Measurements from ENCODE around the gene RAB15. TPM values are rescaled to one million over a fixed set of nuclear protein-coding genes. Genes with fewer than 3 reads are reported as not detected.
A peak's percentile ranks its signal among the peaks of the same experiment; 100 is the strongest.

Gene RAB15
- total and polyA plus RNA-seq, 8 donors = 1.2 to 20.3 (median 11.5) TPM

DNA sequence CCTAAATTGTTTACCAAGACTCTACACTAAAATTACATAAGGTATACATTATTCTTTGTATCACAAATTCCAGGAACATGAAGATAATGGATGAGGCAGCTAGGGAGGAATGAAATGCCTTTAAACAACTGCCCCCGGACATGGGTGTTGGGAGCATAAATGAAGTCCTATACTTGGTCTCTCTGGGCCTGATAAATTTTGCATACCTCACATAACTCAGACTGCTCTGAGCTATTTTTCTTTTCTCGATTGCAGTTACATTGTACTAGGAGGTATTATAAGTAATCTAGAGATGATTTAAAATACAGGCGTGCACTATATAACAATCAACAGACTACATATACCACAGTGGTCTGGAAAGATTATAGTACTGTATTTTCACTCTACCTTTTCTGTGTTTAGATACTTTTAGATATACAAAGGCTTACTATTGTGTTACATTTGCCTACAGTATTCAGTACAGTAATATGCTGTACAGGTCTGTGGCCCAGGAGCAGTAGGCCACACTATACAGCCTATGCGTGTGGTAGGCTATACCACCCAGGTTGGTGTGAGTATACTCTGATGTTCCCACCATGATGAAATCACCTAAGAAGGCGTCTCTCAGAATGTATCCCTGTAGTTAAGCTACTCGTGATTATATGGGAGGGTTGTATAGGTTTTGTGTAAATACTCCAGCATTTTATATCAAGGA lies 28.9 kb upstream of the RAB15 start:
- 80 to 92% (median 88%) methylated on average over 6 of the region's 6 CpGs for WGBS, 5 donors

GRCh38 chr14:64998455-64998931 lies 26.4 kb upstream of the RAB15 start:
- Histone ChIP-seq H3K4me3 (no peak overlapping the region), H3K27ac (no peak overlapping the region), H3K27me3 (no peaks in the 10 kb centered on the region), H3K4me1 (peaks cover 0 to 18% (median 0%) of the 10 kb centered on the region in 4 donors), H3K36me3 (no peaks in the 10 kb centered on the region), H3K9me3 (no peaks in the 10 kb centered on the region)
- TF ChIP-seq CTCF (IDR thresholded peaks at IDR 0.05) (no peak), POLR2A (IDR thresholded peaks at IDR 0.05) (no peak), EP300 (IDR thresholded peaks at IDR 0.05) (no peak), POLR2AphosphoS5 (IDR thresholded peaks at IDR 0.05) (no peak)
- DNase-seq = no peak
- intact Hi-C loops (cut with DNase I; ENCODE audit: low total_unique reads) = no loop called here

More for the DNA sequence above, 28.9 kb upstream of the RAB15 start:
- Histone ChIP-seq H3K9me3 (no peaks in the 10 kb centered on the region), H3K4me3 (no peak overlapping the region), H3K36me3 (peaks cover 0 to 15% (median 8%) of the 10 kb centered on the region in 4 donors), H3K4me1 (peaks cover 0 to 7% (median 0%) of the 10 kb centered on the region in 4 donors), H3K27me3 (no peaks in the 10 kb centered on the region), H3K27ac (no peak overlapping the region)
- TF ChIP-seq CTCF (IDR thresholded peaks at IDR 0.05) (no peak), EP300 (IDR thresholded peaks at IDR 0.05) (no peak), POLR2AphosphoS5 (IDR thresholded peaks at IDR 0.05) (no peak), POLR2A (IDR thresholded peaks at IDR 0.05) (no peak)
- intact Hi-C loops (cut with DNase I; ENCODE audit: low total_unique reads) = no loop called here
- DNase-seq = no peak

DNA sequence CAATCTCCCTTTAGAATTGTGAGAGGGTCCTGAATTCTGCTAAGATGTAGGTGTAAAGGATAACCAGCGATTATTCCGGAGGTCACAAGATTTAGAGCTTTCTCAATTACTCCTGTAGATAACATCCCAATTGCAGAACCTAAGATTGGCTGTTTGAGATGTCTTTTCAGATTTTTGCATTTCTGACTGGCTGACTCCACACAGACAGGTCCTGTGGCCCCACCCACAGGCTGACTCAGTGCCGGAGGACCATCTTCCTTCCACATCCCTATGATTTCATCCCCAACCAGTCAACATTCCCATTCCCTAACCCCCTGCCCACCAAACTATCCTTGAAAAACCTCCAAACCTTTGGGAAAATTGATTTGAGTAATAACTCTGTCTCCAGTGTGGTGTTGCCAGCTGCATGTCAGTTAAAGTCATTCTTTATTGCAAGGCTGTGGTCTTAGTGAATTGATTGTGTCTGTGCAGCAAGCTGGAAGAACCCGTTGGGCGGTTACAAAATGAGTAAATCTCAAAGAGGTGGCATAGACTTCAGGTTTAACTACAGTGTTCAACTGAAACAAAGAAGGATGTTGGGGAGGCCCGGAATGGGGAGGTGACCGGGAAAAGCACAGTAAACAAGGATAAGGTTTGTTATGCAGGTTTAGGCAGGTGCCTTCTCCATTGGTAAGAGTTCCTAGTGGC lies 25.1 kb upstream of the RAB15 start:
- WGBS, 5 donors = 65 to 79% (median 77%) methylated on average over 7 of the region's 7 CpGs
- DNase-seq = peak in 1 of 2 donors; percentile 41
- Histone ChIP-seq H3K27me3 (no peaks in the 10 kb centered on the region), H3K9me3 (no peaks in the 10 kb centered on the region), H3K36me3 (no peaks in the 10 kb centered on the region), H3K4me1 (peaks cover 0 to 29% (median 0%) of the 10 kb centered on the region in 4 donors), H3K27ac (no peak overlapping the region), H3K4me3 (no peak overlapping the region)
- no peak for TF ChIP-seq POLR2AphosphoS5 (IDR thresholded peaks at IDR 0.05)
- no peak for TF ChIP-seq EP300 (IDR thresholded peaks at IDR 0.05)
- TF ChIP-seq CTCF (IDR thresholded peaks at IDR 0.05) = no peak
- no peak for TF ChIP-seq POLR2A (IDR thresholded peaks at IDR 0.05)
- intact Hi-C loops (cut with DNase I; ENCODE audit: low total_unique reads) = no loop called here

DNA sequence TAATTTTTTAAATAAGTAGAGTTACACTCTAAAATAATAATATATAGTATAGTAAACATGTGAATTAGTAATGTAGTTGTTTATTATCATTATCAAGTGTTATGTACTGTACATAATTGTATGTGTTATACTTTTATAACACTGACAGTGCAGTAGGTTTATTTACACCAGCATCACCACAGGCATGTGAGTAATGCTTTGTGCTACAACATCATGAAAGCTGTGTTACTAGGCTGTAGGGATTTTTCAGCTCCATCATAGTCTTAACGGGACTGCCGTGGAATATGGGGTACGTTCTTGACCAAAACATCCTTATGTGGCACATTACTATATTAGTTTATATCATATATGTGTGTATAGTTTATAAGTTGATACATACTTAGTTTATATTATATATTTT lies 23.2 kb upstream of the RAB15 start:
- DNase-seq = no peak
- WGBS, 5 donors = 87 to 95% (median 91%) methylated on average over 3 of the region's 3 CpGs
- H3K4me3 ChIP-seq = no peak overlapping the region
- intact Hi-C loops (cut with DNase I; ENCODE audit: low total_unique reads) = no loop called here
- no peak overlapping the region for H3K27ac ChIP-seq
- H3K36me3 ChIP-seq = no peaks in the 10 kb centered on the region
- H3K9me3 ChIP-seq = no peaks in the 10 kb centered on the region
- peaks cover 0 to 31% (median 3%) of the 10 kb centered on the region in 4 donors for H3K4me1 ChIP-seq
- H3K27me3 ChIP-seq = no peaks in the 10 kb centered on the region
- TF ChIP-seq EP300 (IDR thresholded peaks at IDR 0.05) (no peak), POLR2AphosphoS5 (IDR thresholded peaks at IDR 0.05) (no peak), POLR2A (IDR thresholded peaks at IDR 0.05) (no peak), CTCF (IDR thresholded peaks at IDR 0.05) (no peak)

Data from stomach (tissue), 9 donors.